ENCODE data around the gene CFAP69. TPM values are rescaled to one million over a fixed set of nuclear protein-coding genes. Genes with fewer than 3 reads are reported as not detected.

The CFAP69 gene
- total RNA-seq, 1 experiment from 2014 or later, result 2.4 TPM

- no peak for DNase-seq (ENCODE audit: low spot score)
- ChIA-PET POLR2A (ENCODE audit: low non-redundant PET) (no interaction called here), CTCF (interaction anchor here (1.4 kb wide), 1 partner anchor 32 kb away, joined by 3 read pairs; no protein-coding TSS in a partner anchor)
- Histone ChIP-seq H3K36me3 (ENCODE audit: insufficient read depth, low read length, poor library complexity, severe bottlenecking) (no peaks in the 10 kb centered on the region), H3K27ac (ENCODE audit: low read depth, low read length, poor library complexity, severe bottlenecking) (no peak overlapping the region), H3K27me3 (replicated peaks; ENCODE audit: insufficient read depth, low read depth, low read length, poor library complexity) (no peaks in the 10 kb centered on the region), H3K4me1 (ENCODE audit: insufficient read depth, low read length, poor library complexity, severe bottlenecking) (peaks cover 10% of the 10 kb centered on the region), H3K9me3 (ENCODE audit: low read depth, low read length, poor library complexity, severe bottlenecking) (no peaks in the 10 kb centered on the region), H3K4me3 (ENCODE audit: low read depth, low read length, poor library complexity, severe bottlenecking) (no peak overlapping the region)
- intact Hi-C loops (cut with micrococcal nuclease; ENCODE audit: unreplicated experiment), result no loop called here
- no peak for TF ChIP-seq CTCF (conservative IDR thresholded peaks at IDR 0.05; ENCODE audit: low read depth, low read length)
- no peak for TF ChIP-seq EZH2 (IDR thresholded peaks at IDR 0.05; ENCODE audit: borderline replicate concordance, low read depth, low read length, poor library complexity, severe bottlenecking)
- no TSS peak for BruUV-seq (replicated peaks)
These were observed 100.0 kb downstream of the CFAP69 start for GRCh38 chr7:90345016-90345415.

GRCh38 chr7:90345595-90346335 lies 100.8 kb downstream of the CFAP69 start:
- Histone ChIP-seq H3K4me3 (ENCODE audit: low read depth, low read length, poor library complexity, severe bottlenecking) (peak overlapping the region; percentile 73), H3K4me1 (ENCODE audit: insufficient read depth, low read length, poor library complexity, severe bottlenecking) (peaks cover 10% of the 10 kb centered on the region), H3K27me3 (replicated peaks; ENCODE audit: insufficient read depth, low read depth, low read length, poor library complexity) (no peaks in the 10 kb centered on the region), H3K9me3 (ENCODE audit: low read depth, low read length, poor library complexity, severe bottlenecking) (no peaks in the 10 kb centered on the region), H3K27ac (ENCODE audit: low read depth, low read length, poor library complexity, severe bottlenecking) (peak overlapping the region; percentile 88), H3K36me3 (ENCODE audit: insufficient read depth, low read length, poor library complexity, severe bottlenecking) (no peaks in the 10 kb centered on the region)
- no peak for TF ChIP-seq EZH2 (IDR thresholded peaks at IDR 0.05; ENCODE audit: borderline replicate concordance, low read depth, low read length, poor library complexity, severe bottlenecking)
- no peak for TF ChIP-seq CTCF (conservative IDR thresholded peaks at IDR 0.05; ENCODE audit: low read depth, low read length)
- DNase-seq (ENCODE audit: low spot score), result peak; percentile 22
- TSS peak; percentile 96 for BruUV-seq (replicated peaks)
- POLR2A ChIA-PET (ENCODE audit: low non-redundant PET), result interaction anchor here (0.6 kb wide), 1 partner anchor 183 kb away, joined by 3 read pairs; no protein-coding TSS in a partner anchor
- intact Hi-C loops (cut with micrococcal nuclease; ENCODE audit: unreplicated experiment), result loop anchor here (2.0 kb wide), 1 partner anchor 57 kb away; the partner anchor contains the start of gene CLDN12
- CTCF ChIA-PET, result interaction anchor here (0.7 to 1.4 kb wide), 2 partner anchors 13 to 33 kb away, joined by 3 read pairs; no protein-coding TSS in a partner anchor

DNA sequence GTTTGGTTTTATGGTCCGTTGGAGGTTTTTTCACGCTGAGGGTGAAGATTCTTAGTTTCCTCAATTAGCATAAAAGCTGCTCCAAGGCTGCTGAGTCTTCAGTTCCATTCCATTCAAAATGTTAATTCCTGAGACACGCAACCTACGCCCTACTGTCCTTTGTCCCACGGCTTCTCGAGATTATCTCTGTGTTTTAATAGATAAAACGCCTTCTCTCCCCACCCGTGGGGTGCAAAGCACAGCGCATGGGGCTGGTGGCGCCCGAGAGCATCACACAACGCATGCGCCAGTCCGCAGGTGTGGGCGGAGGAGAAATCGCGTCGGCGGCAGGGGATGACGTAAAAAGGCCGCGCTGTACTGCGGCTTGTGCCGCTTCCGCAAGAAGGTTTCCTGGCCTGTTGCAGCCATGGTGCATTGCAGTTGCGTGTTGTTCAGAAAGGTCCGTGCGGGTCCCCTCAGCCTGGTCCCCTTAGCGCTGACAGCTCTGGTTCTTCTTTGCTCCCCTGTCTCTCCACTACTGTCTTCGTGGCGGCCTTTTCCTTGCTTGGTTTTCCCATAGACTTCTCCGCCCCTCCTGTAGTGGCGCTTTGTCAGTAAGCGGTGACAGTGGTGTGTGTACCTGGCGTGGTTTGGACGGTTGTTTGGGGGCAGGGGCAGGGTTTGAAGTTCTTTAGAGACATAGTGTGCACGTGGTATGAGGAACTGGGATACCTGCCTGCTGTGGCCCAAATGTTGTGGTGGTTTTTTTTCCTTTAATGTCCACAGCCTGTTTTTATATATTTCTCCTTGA lies 101.6 kb downstream of the CFAP69 start, which contains the start of gene GTPBP10:
Gene GTPBP10 (plus strand): TSS at position 381 of the 790 bp plus-strand sequence. CDS start 26 bp downstream, at position 407.
- peak within 1 kb of the TSS; percentile 88 for H3K27ac ChIP-seq (ENCODE audit: low read depth, low read length, poor library complexity, severe bottlenecking)
- intact Hi-C loops (cut with micrococcal nuclease; ENCODE audit: unreplicated experiment), result loop anchor here (2.0 kb wide), 1 partner anchor 56 kb away; the partner anchor contains the start of gene CLDN12
- H3K9me3 ChIP-seq (ENCODE audit: low read depth, low read length, poor library complexity, severe bottlenecking), result no peaks in the 10 kb centered on the region
- peak within 1 kb of the TSS; percentile 73 for H3K4me3 ChIP-seq (ENCODE audit: low read depth, low read length, poor library complexity, severe bottlenecking)
- POLR2A ChIA-PET (ENCODE audit: low non-redundant PET), result interaction anchor here (0.6 kb wide), 1 partner anchor 182 kb away, joined by 3 read pairs; no protein-coding TSS in a partner anchor
- H3K27me3 ChIP-seq (replicated peaks; ENCODE audit: insufficient read depth, low read depth, low read length, poor library complexity), result no peaks in the 10 kb centered on the region
- BruUV-seq (replicated peaks), result TSS peak; percentile 81
- peak; percentile 97 for DNase-seq (ENCODE audit: low spot score)
- no peaks in the 10 kb centered on the region for H3K36me3 ChIP-seq (ENCODE audit: insufficient read depth, low read length, poor library complexity, severe bottlenecking)
- no peak for TF ChIP-seq EZH2 (IDR thresholded peaks at IDR 0.05; ENCODE audit: borderline replicate concordance, low read depth, low read length, poor library complexity, severe bottlenecking)
- peak; percentile 86 for TF ChIP-seq CTCF (conservative IDR thresholded peaks at IDR 0.05; ENCODE audit: low read depth, low read length)
- CTCF ChIA-PET, result interaction anchor here (0.7 to 1.4 kb wide), 2 partner anchors 13 to 34 kb away, joined by 3 read pairs; no protein-coding TSS in a partner anchor
- peaks cover 10% of the 10 kb centered on the region for H3K4me1 ChIP-seq (ENCODE audit: insufficient read depth, low read length, poor library complexity, severe bottlenecking)
